Smooth muscle cell (in vitro differentiated cells): ENCODE measurements around the gene SNX30. TPM values are rescaled to one million over a fixed set of nuclear protein-coding genes. Genes with fewer than 3 reads are reported as not detected.

Experiments
- DNase-seq: peaks from one replicate; lab custom pipeline; 2025; ENCODE audit not compliant: unreplicated experiment; lab: John Stamatoyannopoulos, UW
- H2AFZ ChIP-seq: fragments of 200-600 bp; sonication (generic); 2 replicates; pipeline ENCODE4 v1.6.0; 2016; ENCODE audit warnings: antibody characterized with exemption, low read depth, mild to moderate bottlenecking
- H3F3A ChIP-seq: fragments of 200-600 bp; sonication (generic); 2 replicates; pipeline ENCODE4 v1.6.0; 2017; ENCODE audit warnings: antibody characterized with exemption, low read depth
- H3K27ac ChIP-seq: fragments of 200-600 bp; sonication (generic); 2 replicates; pipeline ENCODE4 v1.5.1; 2016; ENCODE audit warnings: low read depth, mild to moderate bottlenecking
- H3K27me3 ChIP-seq: fragments of 200-600 bp; sonication (generic); 2 replicates; pipeline ENCODE4 v1.6.1; 2016; ENCODE audit warnings: low read depth, mild to moderate bottlenecking
- H3K36me3 ChIP-seq: fragments of 200-600 bp; sonication (generic); 2 replicates; pipeline ENCODE4 v1.5.1; 2016; ENCODE audit warnings: low read depth
- H3K4me1 ChIP-seq: fragments of 200-600 bp; sonication (generic); 2 replicates; pipeline ENCODE4 v1.5.1; 2016; ENCODE audit warnings: low read depth
- H3K4me2 ChIP-seq: fragments of 200-600 bp; sonication (generic); 2 replicates; pipeline ENCODE4 v1.6.0; 2016; ENCODE audit warnings: mild to moderate bottlenecking
- H3K4me3 ChIP-seq: fragments of 200-600 bp; sonication (generic); 2 replicates; pipeline ENCODE4 v1.5.1; 2016; ENCODE audit warnings: mild to moderate bottlenecking
- H3K79me2 ChIP-seq: fragments of 200-600 bp; sonication (generic); 2 replicates; pipeline ENCODE4 v1.6.0; 2016; ENCODE audit warnings: low read depth, mild to moderate bottlenecking
- H3K9ac ChIP-seq: fragments of 200-600 bp; sonication (generic); 2 replicates; pipeline ENCODE4 v1.6.0; 2016; ENCODE audit warnings: low read depth
- H3K9me3 ChIP-seq: fragments of 200-600 bp; sonication (generic); replicated peaks from 2 replicates; pipeline ENCODE4 v1.5.1; 2016; ENCODE audit warnings: low read depth
- H4K20me1 ChIP-seq: fragments of 200-600 bp; sonication (generic); 2 replicates; pipeline ENCODE4 v1.6.0; 2016; ENCODE audit warnings: low read depth
- WGBS: methylation state at CpG from one replicate; pipeline ENCODE4 v1.1.7; 2016; ENCODE audit warnings: low lambda C conversion rate; 5-methylcytosine and 5-hydroxymethylcytosine counted together
- polyA plus RNA-seq: library from polyadenylated mRNA; unstranded; fragments of >200 nt; fragmentation: Nextera tagmentation; extraction: Ambion mirVana; gene quantifications from 2 replicates; pipeline ENCODE4 v1.2.1, GENCODE V29; 2016
- total RNA-seq: library from RNA; depleted of rRNA; stranded (reverse); fragments of >200 nt; gene quantifications from 2 replicates; pipeline ENCODE4 v1.2.3, GENCODE V29; 2014
- TF ChIP-seq, protein P1 (sequence below): fragments of 200-600 bp; sonication (generic); IDR thresholded peaks from 2 replicates; pipeline ENCODE4 v1.5.1; 2017; ENCODE audit warnings: borderline replicate concordance, mild to moderate bottlenecking, antibody characterized with exemption; ENCODE audit not compliant: insufficient read depth, poor library complexity, severe bottlenecking

Gene SNX30
- total RNA-seq (10.7 and 13.5 TPM in 2 replicates), polyA plus RNA-seq (2.1 and 3.6 TPM in 2 replicates)

DNA sequence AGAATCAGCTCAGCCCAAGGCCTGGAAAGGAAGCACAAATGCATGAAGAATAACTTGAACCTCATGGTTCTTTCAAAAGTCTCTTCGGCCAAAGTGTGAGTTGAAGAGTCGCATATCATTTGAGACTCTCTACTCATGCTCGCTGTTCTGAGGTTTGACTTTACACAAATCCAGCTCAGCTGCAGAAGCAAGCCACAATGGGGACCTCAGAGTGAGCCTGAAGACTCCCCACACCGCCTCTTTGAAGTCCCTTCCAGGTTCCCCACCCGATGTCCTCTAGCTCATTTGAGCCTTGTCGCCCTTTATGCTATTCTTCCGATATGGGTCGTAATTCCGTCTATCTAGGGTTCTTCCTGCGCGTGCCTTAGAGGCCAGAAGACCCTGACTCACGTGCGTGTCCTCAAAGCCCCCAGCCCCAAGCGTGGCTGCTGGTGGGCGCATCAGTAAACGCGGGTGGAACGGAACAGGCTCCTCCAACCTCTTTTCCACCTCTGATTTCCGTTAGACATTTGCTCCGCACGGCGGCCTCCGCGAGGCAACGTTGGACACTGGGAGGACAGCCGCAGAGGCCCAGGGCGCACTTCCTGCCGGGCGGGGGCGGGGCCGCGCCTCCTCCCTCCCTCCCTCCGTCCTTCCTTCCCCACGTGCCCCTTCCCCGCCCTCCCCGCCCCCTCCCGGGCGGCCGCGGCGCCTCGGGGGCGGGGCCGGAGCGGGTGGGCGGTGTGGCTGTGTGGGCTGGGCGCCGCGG is at the start of gene SNX30:
SNX30 (plus strand) TSS at position 745 of the 748 bp plus-strand sequence. CDS start 242 bp downstream, outside the sequence.
- peaks cover 26% of the 10 kb centered on the region for H3K4me1 ChIP-seq
- peak within 1 kb of the TSS; percentile 96 for H3K4me2 ChIP-seq
- peak within 1 kb of the TSS; percentile 69 for H3K9ac ChIP-seq
- TF ChIP-seq, protein P1, sequence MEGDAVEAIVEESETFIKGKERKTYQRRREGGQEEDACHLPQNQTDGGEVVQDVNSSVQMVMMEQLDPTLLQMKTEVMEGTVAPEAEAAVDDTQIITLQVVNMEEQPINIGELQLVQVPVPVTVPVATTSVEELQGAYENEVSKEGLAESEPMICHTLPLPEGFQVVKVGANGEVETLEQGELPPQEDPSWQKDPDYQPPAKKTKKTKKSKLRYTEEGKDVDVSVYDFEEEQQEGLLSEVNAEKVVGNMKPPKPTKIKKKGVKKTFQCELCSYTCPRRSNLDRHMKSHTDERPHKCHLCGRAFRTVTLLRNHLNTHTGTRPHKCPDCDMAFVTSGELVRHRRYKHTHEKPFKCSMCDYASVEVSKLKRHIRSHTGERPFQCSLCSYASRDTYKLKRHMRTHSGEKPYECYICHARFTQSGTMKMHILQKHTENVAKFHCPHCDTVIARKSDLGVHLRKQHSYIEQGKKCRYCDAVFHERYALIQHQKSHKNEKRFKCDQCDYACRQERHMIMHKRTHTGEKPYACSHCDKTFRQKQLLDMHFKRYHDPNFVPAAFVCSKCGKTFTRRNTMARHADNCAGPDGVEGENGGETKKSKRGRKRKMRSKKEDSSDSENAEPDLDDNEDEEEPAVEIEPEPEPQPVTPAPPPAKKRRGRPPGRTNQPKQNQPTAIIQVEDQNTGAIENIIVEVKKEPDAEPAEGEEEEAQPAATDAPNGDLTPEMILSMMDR, result no peak
- no peaks in the 10 kb centered on the region for H3K36me3 ChIP-seq
- H4K20me1 ChIP-seq, result peaks cover 34% of the 10 kb centered on the region
- H2AFZ ChIP-seq, result peak within 1 kb of the TSS; percentile 94
- no peaks in the 10 kb centered on the region for H3K9me3 ChIP-seq
- peak; percentile 66 for DNase-seq
- H3F3A ChIP-seq, result peaks cover 12% of the 10 kb centered on the region
- no peaks in the 10 kb centered on the region for H3K27me3 ChIP-seq
- peaks cover 6% of the 10 kb centered on the region for H3K79me2 ChIP-seq
- 9% methylated on average over 24 of the region's 49 CpGs for WGBS
- peak within 1 kb of the TSS; percentile 79 for H3K4me3 ChIP-seq
- H3K27ac ChIP-seq, result peak within 1 kb of the TSS; percentile 60

DNA sequence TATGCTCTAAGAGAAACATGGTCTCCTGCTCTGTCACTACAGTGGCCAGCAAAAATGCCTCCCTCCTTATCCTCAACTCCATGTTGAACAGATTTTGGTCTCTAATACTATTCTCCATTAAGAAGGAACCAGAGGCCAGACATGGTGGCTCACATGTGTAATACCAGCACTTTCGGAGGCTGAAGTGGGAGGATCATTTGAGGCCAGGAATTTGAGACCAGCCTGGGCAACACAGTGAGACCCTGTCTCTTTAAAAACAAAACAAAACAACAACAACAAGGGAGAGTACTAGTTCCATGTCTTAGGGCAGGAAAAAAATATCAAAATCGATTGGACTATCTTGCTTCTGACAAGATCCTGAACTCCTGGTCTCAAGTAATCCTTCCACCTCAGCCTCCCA is 47.3 kb upstream of the SNX30 start:
- Histone ChIP-seq H3K9ac (no peak overlapping the region), H2AFZ (no peak overlapping the region), H3K79me2 (peaks cover 27% of the 10 kb centered on the region), H3F3A (no peaks in the 10 kb centered on the region), H3K36me3 (no peaks in the 10 kb centered on the region), H3K9me3 (no peaks in the 10 kb centered on the region), H3K27me3 (no peaks in the 10 kb centered on the region), H3K4me3 (no peak overlapping the region), H3K4me1 (no peaks in the 10 kb centered on the region), H3K27ac (no peak overlapping the region), H3K4me2 (no peak overlapping the region), H4K20me1 (peaks cover 24% of the 10 kb centered on the region)
- TF ChIP-seq, protein P1, result no peak
- no peak for DNase-seq
- WGBS, result 91% methylated on average over 2 of the region's 2 CpGs

DNA sequence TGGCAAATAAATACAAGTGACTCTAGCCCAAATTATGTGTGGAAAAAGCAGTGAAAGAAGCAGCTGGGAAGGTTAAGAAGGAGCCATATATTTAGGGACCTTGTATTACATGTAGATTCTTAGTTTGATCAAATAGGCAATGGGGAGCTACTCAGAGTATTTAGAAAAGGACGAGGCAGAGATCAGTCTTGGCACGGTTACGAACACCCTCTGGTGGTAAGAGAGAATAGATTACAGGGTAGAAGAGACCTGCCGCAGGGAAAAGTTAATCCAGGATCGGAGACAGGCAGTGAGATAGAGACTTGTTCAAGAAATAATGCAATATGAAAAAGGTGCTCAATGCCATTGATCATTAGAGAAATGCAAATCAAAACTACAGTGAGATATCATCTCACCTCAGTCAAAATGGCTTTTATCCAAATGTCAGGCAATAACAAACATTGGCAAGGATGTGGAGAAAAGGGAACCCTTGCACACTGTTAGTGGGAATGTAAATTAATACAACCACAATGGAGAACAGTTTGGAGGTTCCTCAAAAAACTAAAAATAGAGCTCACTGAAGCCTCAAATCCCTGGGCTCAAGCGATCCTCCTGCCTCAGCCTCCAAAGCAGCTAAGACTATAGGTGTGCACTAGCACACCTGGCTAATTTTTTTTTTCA is 44.7 kb upstream of the SNX30 start:
- H3K4me1 ChIP-seq, result no peaks in the 10 kb centered on the region
- no peak overlapping the region for H2AFZ ChIP-seq
- H3K4me2 ChIP-seq, result no peak overlapping the region
- H3K9ac ChIP-seq, result no peak overlapping the region
- H3K4me3 ChIP-seq, result no peak overlapping the region
- WGBS, result 56% methylated on average over 6 of the region's 6 CpGs
- H3F3A ChIP-seq, result no peaks in the 10 kb centered on the region
- DNase-seq, result no peak
- H3K36me3 ChIP-seq, result no peaks in the 10 kb centered on the region
- no peaks in the 10 kb centered on the region for H3K27me3 ChIP-seq
- H3K79me2 ChIP-seq, result peaks cover 31% of the 10 kb centered on the region
- no peaks in the 10 kb centered on the region for H3K9me3 ChIP-seq
- no peak overlapping the region for H3K27ac ChIP-seq
- H4K20me1 ChIP-seq, result peaks cover 43% of the 10 kb centered on the region
- TF ChIP-seq, protein P1, result peak; percentile 17
